Trophoblast cell (in vitro differentiated cells and primary cell): ENCODE measurements around the gene NEK5.

Experiments
- DNase-seq, 2 donors: peaks; one replicate each; pipeline ENCODE4 v3.0.0-alpha.2; 2016
- H2AFZ ChIP-seq: 2 replicates; pipeline ENCODE4 v1.6.1; 2013; ENCODE audit warnings: low read length, moderate library complexity, mild to moderate bottlenecking; ENCODE audit not compliant: insufficient read depth, poor library complexity
- H2AK5ac ChIP-seq: 2 replicates; pipeline ENCODE4 v1.6.1; 2013; ENCODE audit warnings: mild to moderate bottlenecking, low read length
- H2BK120ac ChIP-seq: 2 replicates; pipeline ENCODE4 v1.6.1; 2013; ENCODE audit warnings: low read length, mild to moderate bottlenecking, moderate library complexity; ENCODE audit not compliant: insufficient read depth, poor library complexity
- H2BK12ac ChIP-seq: 2 replicates; pipeline ENCODE4 v1.6.1; 2013; ENCODE audit warnings: mild to moderate bottlenecking, low read length, moderate library complexity
- H2BK5ac ChIP-seq: 2 replicates; pipeline ENCODE4 v1.6.1; 2013; ENCODE audit warnings: low read length, low read depth, moderate library complexity, mild to moderate bottlenecking; ENCODE audit not compliant: poor library complexity
- H3K14ac ChIP-seq: 2 replicates; pipeline ENCODE4 v1.6.1; 2013; ENCODE audit warnings: mild to moderate bottlenecking, low read length
- H3K18ac ChIP-seq: 2 replicates; pipeline ENCODE4 v1.6.1; 2013; ENCODE audit warnings: mild to moderate bottlenecking, low read length
- H3K23ac ChIP-seq: 2 replicates; pipeline ENCODE4 v1.6.1; 2013; ENCODE audit warnings: low read length
- H3K27ac ChIP-seq: 2 replicates; pipeline ENCODE4 v1.5.1; 2013; ENCODE audit warnings: low read depth, mild to moderate bottlenecking, inconsistent platforms, low read length, moderate library complexity
- H3K27me3 ChIP-seq: 2 replicates; pipeline ENCODE4 v1.6.1; 2013; ENCODE audit warnings: inconsistent platforms, mild to moderate bottlenecking, low read length, moderate library complexity; ENCODE audit not compliant: insufficient read depth
- H3K36me3 ChIP-seq, 2 experiments: 1 replicate in 1 of 2; 2 replicates in 1 of 2; pipeline ENCODE4 v1.6.1; 2013; ENCODE audit warnings: low read length in 2 of 2, mild to moderate bottlenecking in 2 of 2, moderate library complexity in 1 of 2; ENCODE audit not compliant: insufficient read depth in 2 of 2, control insufficient read depth in 1 of 2
- H3K4ac ChIP-seq: 2 replicates; pipeline ENCODE4 v1.6.1; 2013; ENCODE audit warnings: low read depth, mild to moderate bottlenecking, low read length, moderate library complexity
- H3K4me1 ChIP-seq, 2 experiments: 1 replicate in 1 of 2; 2 replicates in 1 of 2; pipeline ENCODE4 v1.6.1; 2013; ENCODE audit warnings: low read length in 2 of 2, mild to moderate bottlenecking in 2 of 2, moderate library complexity in 1 of 2; ENCODE audit not compliant: insufficient read depth in 2 of 2, control insufficient read depth in 1 of 2
- H3K4me2 ChIP-seq: 2 replicates; pipeline ENCODE4 v1.6.1; 2013; ENCODE audit warnings: inconsistent platforms, mild to moderate bottlenecking, low read length, moderate library complexity
- H3K4me3 ChIP-seq: 2 replicates; pipeline ENCODE4 v1.5.1; 2013; ENCODE audit warnings: mild to moderate bottlenecking, low read depth, low read length, inconsistent platforms
- H3K79me1 ChIP-seq: one replicate; pipeline ENCODE4 v1.6.1; 2013; ENCODE audit warnings: low read length
- H3K79me2 ChIP-seq: 2 replicates; pipeline ENCODE4 v1.6.1; 2013; ENCODE audit warnings: low read length, mild to moderate bottlenecking; ENCODE audit not compliant: control insufficient read depth, insufficient read depth, poor library complexity
- H3K9ac ChIP-seq: 2 replicates; pipeline ENCODE4 v1.6.1; 2013; ENCODE audit warnings: mild to moderate bottlenecking, low read length
- H3K9me3 ChIP-seq: 2 replicates; pipeline ENCODE4 v1.6.1; 2013; ENCODE audit warnings: low read depth, mild to moderate bottlenecking, control low read depth, inconsistent platforms, low read length; ENCODE audit not compliant: insufficient read depth
- H4K12ac ChIP-seq: 2 replicates; pipeline ENCODE4 v1.6.1; 2013; ENCODE audit warnings: low read depth, mild to moderate bottlenecking, low read length, moderate library complexity
- H4K8ac ChIP-seq: 2 replicates; pipeline ENCODE4 v1.6.1; 2013; ENCODE audit warnings: low read depth, mild to moderate bottlenecking, low read length, moderate library complexity
- H4K91ac ChIP-seq: one replicate; pipeline ENCODE4 v1.6.1; 2013; ENCODE audit warnings: low read depth, mild to moderate bottlenecking, low read length, moderate library complexity
- WGBS: extraction: QIAGEN DNeasy Blood & Tissue Kit; methylation state at CpG from one replicate; pipeline ENCODE4 v1.1.7; 2013; ENCODE audit warnings: missing lambda C conversion rate; ENCODE audit not compliant: insufficient read length, insufficient coverage; ENCODE audit errors: extremely low coverage; 5-methylcytosine and 5-hydroxymethylcytosine counted together

NEK5 gene

DNA sequence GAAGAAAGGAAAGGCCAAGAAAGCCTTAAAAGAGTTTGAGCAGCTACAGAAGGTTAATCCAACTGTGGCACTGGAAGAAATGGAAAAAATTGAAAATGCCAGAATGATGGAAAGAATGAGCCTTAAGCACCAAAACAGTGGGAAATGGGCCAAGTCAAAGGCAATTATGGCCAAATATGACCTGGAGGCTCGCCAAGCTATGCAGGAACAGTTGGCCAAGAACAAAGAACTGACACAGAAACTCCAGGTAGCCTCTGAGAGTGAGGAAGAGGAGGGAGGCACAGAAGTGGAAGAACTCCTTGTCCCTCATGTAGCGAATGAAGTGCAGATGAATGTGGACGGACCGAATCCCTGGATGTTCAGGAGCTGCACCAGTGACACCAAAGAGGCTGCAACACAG lies 99.3 kb downstream of the NEK5 start:
- H3K36me3 ChIP-seq = peaks cover 10 to 25% of the 10 kb centered on the region in 2 experiments
- no peak overlapping the region for H3K23ac ChIP-seq
- H3K4me2 ChIP-seq = no peak overlapping the region
- H3K9me3 ChIP-seq = peaks cover 2% of the 10 kb centered on the region
- no peak overlapping the region for H3K4ac ChIP-seq
- H3K4me3 ChIP-seq = no peak overlapping the region
- WGBS = no CpG with 5 or more reads among the region's 4 CpGs
- no peaks in the 10 kb centered on the region for H3K79me1 ChIP-seq
- H3K27ac ChIP-seq = no peak overlapping the region
- H4K8ac ChIP-seq = no peak overlapping the region
- H3K18ac ChIP-seq = no peak overlapping the region
- H4K91ac ChIP-seq = no peak overlapping the region
- H4K12ac ChIP-seq = no peak overlapping the region
- no peak overlapping the region for H2BK5ac ChIP-seq
- no peak overlapping the region for H2BK12ac ChIP-seq
- no peak overlapping the region for H3K14ac ChIP-seq
- no peak for DNase-seq
- no peaks in the 10 kb centered on the region for H3K79me2 ChIP-seq
- H2AFZ ChIP-seq = no peak overlapping the region
- no peak overlapping the region for H2AK5ac ChIP-seq
- no peak overlapping the region for H2BK120ac ChIP-seq
- H3K27me3 ChIP-seq = no peaks in the 10 kb centered on the region
- no peak overlapping the region for H3K9ac ChIP-seq
- no peaks in the 10 kb centered on the region for H3K4me1 ChIP-seq

DNA sequence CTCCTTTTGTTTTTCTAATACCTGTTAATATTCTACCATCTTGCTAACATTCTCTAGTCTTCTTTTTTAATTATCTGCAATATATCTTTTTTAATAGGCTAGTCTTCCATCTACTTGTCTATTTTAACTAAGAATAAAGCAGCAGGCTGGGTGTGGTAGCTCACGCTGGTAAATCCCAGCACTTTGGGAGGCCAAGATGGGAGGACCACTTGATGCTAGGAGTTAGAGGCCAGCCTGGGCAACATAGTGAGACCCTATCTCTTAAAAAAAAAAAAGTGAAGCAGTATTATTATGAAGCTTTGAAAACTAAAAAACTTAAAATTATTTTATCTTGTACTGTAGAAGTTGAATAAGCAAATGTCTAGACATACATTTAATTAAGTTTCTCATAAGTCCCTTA lies 101.0 kb downstream of the NEK5 start:
- Histone ChIP-seq H3K79me2 (no peaks in the 10 kb centered on the region), H3K27ac (no peak overlapping the region), H3K79me1 (no peaks in the 10 kb centered on the region), H3K27me3 (no peaks in the 10 kb centered on the region), H4K12ac (no peak overlapping the region), H3K4me3 (no peak overlapping the region), H4K91ac (no peak overlapping the region), H3K14ac (no peak overlapping the region), H4K8ac (no peak overlapping the region), H3K36me3 (peaks cover 10 to 30% of the 10 kb centered on the region in 2 experiments), H2BK120ac (no peak overlapping the region), H2AFZ (no peak overlapping the region), H2AK5ac (no peak overlapping the region), H3K9ac (no peak overlapping the region), H3K9me3 (peaks cover 2% of the 10 kb centered on the region), H3K4me2 (no peak overlapping the region), H2BK5ac (no peak overlapping the region), H3K4me1 (no peaks in the 10 kb centered on the region), H3K18ac (no peak overlapping the region), H3K4ac (no peak overlapping the region), H3K23ac (no peak overlapping the region), H2BK12ac (no peak overlapping the region)
- DNase-seq = no peak
- no CpG with 5 or more reads among the region's 1 CpG for WGBS

DNA sequence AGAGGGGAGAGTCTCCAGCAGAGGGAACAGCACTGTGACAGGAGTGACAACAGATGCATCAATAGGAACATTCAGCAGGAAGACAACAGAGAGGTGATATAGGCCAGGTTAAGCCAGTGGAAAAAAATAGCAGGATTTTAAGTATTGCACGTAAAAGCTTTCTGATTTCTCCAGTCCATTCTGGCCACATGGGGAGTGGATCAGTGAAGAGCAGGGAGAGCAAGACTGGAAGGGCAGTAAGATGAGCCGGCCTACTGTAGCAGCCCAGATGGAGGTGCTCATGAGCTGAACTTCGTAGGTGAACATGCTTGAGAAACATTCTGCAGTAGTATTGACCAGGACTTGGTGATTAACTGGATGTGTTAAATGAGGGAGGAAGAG lies 102.6 kb downstream of the NEK5 start:
- no peak overlapping the region for H2BK5ac ChIP-seq
- H4K91ac ChIP-seq = no peak overlapping the region
- no peak overlapping the region for H2BK12ac ChIP-seq
- no peak overlapping the region for H3K4me3 ChIP-seq
- H3K9ac ChIP-seq = no peak overlapping the region
- no peak overlapping the region for H2AK5ac ChIP-seq
- H3K14ac ChIP-seq = no peak overlapping the region
- no peak overlapping the region for H3K4ac ChIP-seq
- no peak overlapping the region for H3K18ac ChIP-seq
- no CpG with 5 or more reads among the region's 3 CpGs for WGBS
- peaks cover 10 to 33% of the 10 kb centered on the region in 2 experiments for H3K36me3 ChIP-seq
- H3K27me3 ChIP-seq = no peaks in the 10 kb centered on the region
- H3K79me1 ChIP-seq = no peaks in the 10 kb centered on the region
- H3K4me1 ChIP-seq = no peaks in the 10 kb centered on the region
- no peak overlapping the region for H4K12ac ChIP-seq
- no peak for DNase-seq
- no peak overlapping the region for H2BK120ac ChIP-seq
- H3K9me3 ChIP-seq = peaks cover 2% of the 10 kb centered on the region
- no peaks in the 10 kb centered on the region for H3K79me2 ChIP-seq
- no peak overlapping the region for H3K4me2 ChIP-seq
- no peak overlapping the region for H2AFZ ChIP-seq
- H3K27ac ChIP-seq = no peak overlapping the region
- no peak overlapping the region for H4K8ac ChIP-seq
- H3K23ac ChIP-seq = no peak overlapping the region

DNA sequence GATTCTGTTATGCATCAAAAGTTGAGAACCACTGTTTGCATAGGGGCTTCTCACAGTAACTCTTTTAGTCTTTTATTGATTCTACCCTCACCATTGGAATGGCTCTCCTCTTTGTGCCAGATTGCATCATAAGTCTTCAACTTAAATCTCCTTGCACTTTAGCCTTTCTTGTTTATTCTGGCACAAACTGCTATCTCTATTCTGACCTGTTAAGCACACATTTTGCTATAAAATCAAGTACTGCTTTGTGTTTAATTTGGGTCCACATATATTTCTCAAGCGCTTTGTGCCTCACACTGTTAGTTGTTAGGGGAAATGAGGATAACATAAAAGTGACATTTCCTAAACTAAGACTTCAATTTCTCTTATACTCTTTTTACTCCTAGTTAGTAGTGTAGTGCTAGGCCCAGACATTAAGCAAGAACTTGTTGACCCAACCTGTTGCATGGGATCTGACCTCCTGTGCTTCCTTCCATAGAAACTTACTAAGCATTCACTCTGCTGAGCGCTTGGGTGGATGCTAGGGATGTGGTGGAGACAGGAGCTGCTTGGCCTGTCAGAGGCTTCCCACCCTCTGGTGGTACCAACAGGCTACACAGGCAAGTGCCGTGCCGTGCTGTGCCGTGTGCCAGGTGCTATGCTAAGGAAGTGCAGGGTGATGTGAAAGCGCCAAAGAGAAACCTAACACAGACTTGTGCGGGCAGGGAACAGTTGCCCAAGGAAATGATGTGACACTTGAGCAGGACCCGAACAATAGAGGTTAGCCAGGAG lies 103.2 kb downstream of the NEK5 start:
- Histone ChIP-seq H2BK5ac (no peak overlapping the region), H3K4ac (no peak overlapping the region), H3K23ac (no peak overlapping the region), H3K9ac (no peak overlapping the region), H4K8ac (no peak overlapping the region), H3K79me1 (no peaks in the 10 kb centered on the region), H2AFZ (no peak overlapping the region), H3K18ac (no peak overlapping the region), H3K27me3 (no peaks in the 10 kb centered on the region), H3K79me2 (no peaks in the 10 kb centered on the region), H3K4me1 (no peaks in the 10 kb centered on the region), H2BK12ac (no peak overlapping the region), H4K12ac (no peak overlapping the region), H2AK5ac (no peak overlapping the region), H3K27ac (no peak overlapping the region), H3K4me2 (no peak overlapping the region), H3K9me3 (peaks cover 2% of the 10 kb centered on the region), H3K36me3 (peaks cover 10 to 33% of the 10 kb centered on the region in 2 experiments), H3K4me3 (peak overlapping the region; percentile 8), H2BK120ac (no peak overlapping the region), H4K91ac (no peak overlapping the region), H3K14ac (no peak overlapping the region)
- no CpG with 5 or more reads among the region's 8 CpGs for WGBS
- DNase-seq = no peak
